HepG2 (cell line): ENCODE data around the gene SLC27A2. TPM values are rescaled to one million over a fixed set of nuclear protein-coding genes. Genes with fewer than 3 reads are reported as not detected.

Source experiments
- ATAC-seq: fragments of 200-7000 bp; cut with Tn5 transposase; 3 replicates; pipeline ENCODE4 v1.9.1; 2020; ENCODE audit warnings: mild to moderate bottlenecking, moderate library complexity
- BruUV-seq: library from RNA; stranded (reverse); fragments of 400-500 nt; replicated peaks from 2 replicates; lab custom pipeline; 2021; lab: Mats Ljungman, UMichigan
- CTCF ChIA-PET: fragments of 300-600 bp; formaldehyde crosslinking; extraction: SDS; loops from one replicate; lab custom pipeline; 2021; ENCODE audit warnings: low total read pairs, inconsistent platforms, low intra/inter-chr PET ratio; lab: Yijun Ruan, JAX
- POLR2A ChIA-PET: fragments of 350-600 bp; sonication (Branson Sonifier 250); formaldehyde crosslinking; loops from one replicate; lab custom pipeline; 2020; ENCODE audit warnings: antibody characterized with exemption, inconsistent platforms; lab: Yijun Ruan, JAX
- DNase-seq: peaks from one replicate; pipeline ENCODE4 v3.0.0-alpha.2; 2015; ENCODE audit warnings: low spot score
- FAIRE-seq: peaks from 3 replicates; lab custom pipeline; 2011; peaks lifted over from hg19 to GRCh38; lab: Jason Lieb, UNC
- H2AFZ ChIP-seq: one replicate; pipeline ENCODE4 v1.6.1; 2011; ENCODE audit warnings: low read length, inconsistent platforms
- H3K27ac ChIP-seq: fragments of 300-600 bp; 3 replicates; pipeline ENCODE4 v1.8.0; 2011; ENCODE audit warnings: mixed run types, mild to moderate bottlenecking, mixed read lengths, low read length, inconsistent platforms; ENCODE audit not compliant: insufficient read depth; ENCODE audit errors: extremely low read length
- H3K27me3 ChIP-seq, 2 experiments: fragments of 200-600 bp in 1 of 2; 2 replicates in 1 of 2; 3 replicates in 1 of 2; pipeline versions ENCODE4 v1.6.0 to v1.8.0; 2011; ENCODE audit warnings: low read length in 2 of 2, mild to moderate bottlenecking in 2 of 2, moderate library complexity in 2 of 2, inconsistent platforms in 1 of 2; ENCODE audit not compliant: insufficient read depth in 2 of 2, control insufficient read depth in 1 of 2
- H3K36me3 ChIP-seq, 2 experiments: fragments of 200-600 bp in 1 of 2; replicated peaks in 1 of 2; 2 replicates in 1 of 2; 3 replicates in 1 of 2; pipeline versions ENCODE4 v1.5.1 to v1.8.0; 2011; ENCODE audit warnings: low read length in 2 of 2, inconsistent platforms in 1 of 2; ENCODE audit not compliant: insufficient read depth in 2 of 2, control insufficient read depth in 1 of 2
- H3K4me1 ChIP-seq: 2 replicates; pipeline ENCODE4 v1.5.1; 2012; ENCODE audit warnings: low read length, inconsistent platforms; ENCODE audit not compliant: insufficient read depth
- H3K4me2 ChIP-seq: 2 replicates; pipeline ENCODE4 v1.6.0; 2011; ENCODE audit warnings: low read depth, low read length, inconsistent platforms
- H3K4me3 ChIP-seq, 3 experiments: fragments of 200-600 bp in 1 of 3; sonication (generic), shearing (Covaris generic) in 1 of 3; replicated peaks in 1 of 3; 2 replicates each; pipeline ENCODE4 v1.5.1; 2011 to 2016; ENCODE audit warnings: low read length in 3 of 3, inconsistent platforms in 2 of 3, low read depth in 2 of 3, mild to moderate bottlenecking in 2 of 3, control low read depth in 1 of 3, mixed read lengths in 1 of 3; ENCODE audit not compliant: insufficient read depth in 1 of 3
- H3K79me2 ChIP-seq: one replicate; pipeline ENCODE4 v1.6.1; 2011; ENCODE audit warnings: low read length, inconsistent platforms; ENCODE audit not compliant: insufficient read depth
- H3K9ac ChIP-seq: 2 replicates; pipeline ENCODE4 v1.6.0; 2011; ENCODE audit warnings: mild to moderate bottlenecking, low read depth, low read length, inconsistent platforms; ENCODE audit not compliant: insufficient read depth
- H3K9me3 ChIP-seq: 2 replicates; pipeline ENCODE4 v1.5.1; 2012; ENCODE audit warnings: mild to moderate bottlenecking, low read length
- H4K20me1 ChIP-seq: 2 replicates; pipeline ENCODE4 v1.6.0; 2011; ENCODE audit warnings: inconsistent platforms, mild to moderate bottlenecking, low read length, moderate library complexity; ENCODE audit not compliant: insufficient read depth
- HDAC6 ChIP-seq: fragments of 200-600 bp; sonication (generic); IDR thresholded peaks from 2 replicates; pipeline ENCODE4 v1.7.0; 2017; ENCODE audit warnings: mild to moderate bottlenecking, antibody characterized with exemption, low read length, low read depth
- JUND ChIP-seq: sonication (generic); formaldehyde crosslinking; IDR thresholded peaks from 2 replicates; pipeline ENCODE4 v1.8.0; 2022; ENCODE audit warnings: mild to moderate bottlenecking, missing genetic modification reagents
- MED13 ChIP-seq: sonication (generic); formaldehyde crosslinking; IDR thresholded peaks from 2 replicates; pipeline ENCODE4 v1.5.0; 2020; ENCODE audit warnings: missing genetic modification reagents
- POLR2A ChIP-seq, 2 experiments: IDR thresholded peaks; 2 replicates each; pipeline ENCODE4 v1.6.1; 2011; ENCODE audit warnings: low read depth in 2 of 2, low read length in 2 of 2, mild to moderate bottlenecking in 1 of 2, moderate library complexity in 1 of 2; ENCODE audit not compliant: insufficient read depth in 1 of 2
- PPARG ChIP-seq: conservative IDR thresholded peaks from 2 replicates; pipeline ENCODE4 v1.6.1; 2016; ENCODE audit warnings: missing biosample characterization, missing genetic modification reagents
- ZNF563 ChIP-seq: sonication (generic); formaldehyde crosslinking; IDR thresholded peaks from 2 replicates; pipeline ENCODE4 v1.8.0; 2022; ENCODE audit warnings: mild to moderate bottlenecking, moderate library complexity, missing genetic modification reagents
- ZNF883 ChIP-seq: sonication (generic); formaldehyde crosslinking; IDR thresholded peaks from 2 replicates; pipeline ENCODE4 v1.5.1; 2020; ENCODE audit warnings: mild to moderate bottlenecking, missing genetic modification reagents; ENCODE audit errors: not compliant biosample characterization
- WGBS: methylation state at CpG from one replicate; pipeline ENCODE4 v1.1.6; 2017; ENCODE audit warnings: low lambda C conversion rate; 5-methylcytosine and 5-hydroxymethylcytosine counted together
- in situ Hi-C: cut with HindIII; loops from 2 replicates; pipeline ENCODE4 v1.10.0; 2017; ENCODE audit warnings: low pct_unique_long_range_greater_than_20kb; ENCODE audit not compliant: extremely low pct_ligation_motif_present
- intact Hi-C: fragments of 100-400 bp; cut with micrococcal nuclease; formaldehyde crosslinking; loops from one replicate; pipeline ENCODE4 v1.10.0; 2022; ENCODE audit not compliant: unreplicated experiment
- polyA plus RNA-seq, 8 experiments: library from polyadenylated mRNA; depleted of rRNA in 3 of 8; stranded (reverse) in 7 of 8; unstranded in 1 of 8; fragments of >200 nt; fragmentation: Illumina TruSeq in 4 of 8; extraction: Trizol in 4 of 8; gene quantifications; 2 replicates each; pipeline versions ENCODE4 v1.2.1 to v1.2.3, GENCODE V29; 2011 to 2016; ENCODE audit warnings: low read depth in 4 of 8, missing spikeins in 1 of 8, mixed read lengths in 1 of 8; ENCODE audit not compliant: insufficient read depth in 1 of 8
- total RNA-seq, 5 experiments: library from RNA; depleted of rRNA; stranded (reverse); fragments of >200 nt; fragmentation: Illumina TruSeq; extraction: Trizol; gene quantifications; 2 replicates each; pipeline ENCODE4 v1.2.3, GENCODE V29; 2016; ENCODE audit warnings: low read depth in 1 of 5
- TF ChIP-seq, protein P1 (sequence below): sonication (generic); formaldehyde crosslinking; IDR thresholded peaks from 2 replicates; pipeline ENCODE4 v1.4.0; 2020; ENCODE audit warnings: mild to moderate bottlenecking, missing genetic modification reagents
- TF ChIP-seq, protein P2 (sequence below): sonication (generic); formaldehyde crosslinking; IDR thresholded peaks from 2 replicates; pipeline ENCODE4 v1.4.0; 2020; ENCODE audit warnings: mild to moderate bottlenecking, missing genetic modification reagents
- TF ChIP-seq, protein P3 (sequence below), 2 experiments: sonication (generic) in 1 of 2; formaldehyde crosslinking in 1 of 2; IDR thresholded peaks; 2 replicates each; pipeline versions ENCODE4 v1.5.1 to v1.6.1; 2011 to 2020; ENCODE audit warnings: borderline replicate concordance in 1 of 2, low read depth in 1 of 2, low read length in 1 of 2, mild to moderate bottlenecking in 1 of 2, missing genetic modification reagents in 1 of 2, moderate library complexity in 1 of 2
- TF ChIP-seq, protein P4 (sequence below): sonication (generic); formaldehyde crosslinking; IDR thresholded peaks from 2 replicates; pipeline ENCODE4 v1.8.1; 2023; ENCODE audit warnings: mild to moderate bottlenecking, missing genetic modification reagents, borderline replicate concordance

The SLC27A2 gene
- total and polyA plus RNA-seq, 2 of the 13 experiments (the other 11 are each of a cell fraction or from before 2014, with no cell fraction given), result 14.6 to 23.4 TPM

DNA sequence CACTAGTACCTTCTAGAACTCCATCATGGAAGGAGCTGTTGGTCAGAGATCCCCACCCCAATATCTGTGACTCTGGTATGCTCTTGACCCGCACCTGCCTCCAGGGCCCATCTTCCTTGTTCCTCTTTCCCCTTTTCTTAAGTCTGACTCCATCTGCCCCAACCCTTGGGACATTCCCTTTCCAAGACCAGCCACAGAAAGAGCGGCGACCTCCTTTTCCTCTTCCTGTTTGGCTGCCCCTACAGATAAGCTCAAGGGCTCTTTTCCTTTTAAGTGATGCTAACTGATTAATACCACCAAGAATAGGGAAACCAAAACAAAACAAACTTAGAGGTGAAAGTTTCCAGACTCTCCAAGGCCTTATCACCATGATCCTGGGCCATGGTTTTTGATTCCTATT is 41.0 kb upstream of the SLC27A2 start:
- 75% methylated on average over 3 of the region's 3 CpGs for WGBS
- no TSS peak for BruUV-seq
- no peak overlapping the region for H3K4me3 ChIP-seq
- no peak overlapping the region for H3K9ac ChIP-seq
- ATAC-seq, result no peak
- no peak overlapping the region for H3K27ac ChIP-seq
- H3K4me2 ChIP-seq, result no peak overlapping the region
- CTCF ChIA-PET, result no interaction called here
- H2AFZ ChIP-seq, result no peak overlapping the region
- DNase-seq, result no peak
- no peak for FAIRE-seq
- POLR2A ChIA-PET, result no interaction called here
- no peaks in the 10 kb centered on the region for H4K20me1 ChIP-seq
- H3K9me3 ChIP-seq, result no peaks in the 10 kb centered on the region
- TF ChIP-seq, protein P1, sequence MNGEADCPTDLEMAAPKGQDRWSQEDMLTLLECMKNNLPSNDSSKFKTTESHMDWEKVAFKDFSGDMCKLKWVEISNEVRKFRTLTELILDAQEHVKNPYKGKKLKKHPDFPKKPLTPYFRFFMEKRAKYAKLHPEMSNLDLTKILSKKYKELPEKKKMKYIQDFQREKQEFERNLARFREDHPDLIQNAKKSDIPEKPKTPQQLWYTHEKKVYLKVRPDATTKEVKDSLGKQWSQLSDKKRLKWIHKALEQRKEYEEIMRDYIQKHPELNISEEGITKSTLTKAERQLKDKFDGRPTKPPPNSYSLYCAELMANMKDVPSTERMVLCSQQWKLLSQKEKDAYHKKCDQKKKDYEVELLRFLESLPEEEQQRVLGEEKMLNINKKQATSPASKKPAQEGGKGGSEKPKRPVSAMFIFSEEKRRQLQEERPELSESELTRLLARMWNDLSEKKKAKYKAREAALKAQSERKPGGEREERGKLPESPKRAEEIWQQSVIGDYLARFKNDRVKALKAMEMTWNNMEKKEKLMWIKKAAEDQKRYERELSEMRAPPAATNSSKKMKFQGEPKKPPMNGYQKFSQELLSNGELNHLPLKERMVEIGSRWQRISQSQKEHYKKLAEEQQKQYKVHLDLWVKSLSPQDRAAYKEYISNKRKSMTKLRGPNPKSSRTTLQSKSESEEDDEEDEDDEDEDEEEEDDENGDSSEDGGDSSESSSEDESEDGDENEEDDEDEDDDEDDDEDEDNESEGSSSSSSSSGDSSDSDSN (CRISPR knock-in tag), result no peak
- TF ChIP-seq, protein P2, sequence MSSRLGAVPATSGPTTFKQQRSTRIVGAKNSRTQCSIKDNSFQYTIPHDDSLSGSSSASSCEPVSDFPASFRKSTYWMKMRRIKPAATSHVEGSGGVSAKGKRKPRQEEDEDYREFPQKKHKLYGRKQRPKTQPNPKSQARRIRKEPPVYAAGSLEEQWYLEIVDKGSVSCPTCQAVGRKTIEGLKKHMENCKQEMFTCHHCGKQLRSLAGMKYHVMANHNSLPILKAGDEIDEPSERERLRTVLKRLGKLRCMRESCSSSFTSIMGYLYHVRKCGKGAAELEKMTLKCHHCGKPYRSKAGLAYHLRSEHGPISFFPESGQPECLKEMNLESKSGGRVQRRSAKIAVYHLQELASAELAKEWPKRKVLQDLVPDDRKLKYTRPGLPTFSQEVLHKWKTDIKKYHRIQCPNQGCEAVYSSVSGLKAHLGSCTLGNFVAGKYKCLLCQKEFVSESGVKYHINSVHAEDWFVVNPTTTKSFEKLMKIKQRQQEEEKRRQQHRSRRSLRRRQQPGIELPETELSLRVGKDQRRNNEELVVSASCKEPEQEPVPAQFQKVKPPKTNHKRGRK (CRISPR knock-in tag), result no peak
- TF ChIP-seq PPARG (CRISPR knock-in tag) (no peak), ZNF883 (no peak), POLR2A (IDR thresholded peaks at IDR 0.05; ENCODE audit: insufficient read depth in 1 of 2, low read depth in 2 of 2, low read length in 2 of 2) (no peak), JUND (no peak), ZNF563 (CRISPR knock-in tag) (no peak), MED13 (CRISPR knock-in tag) (no peak), HDAC6 (no peak)
- TF ChIP-seq, protein P3, sequence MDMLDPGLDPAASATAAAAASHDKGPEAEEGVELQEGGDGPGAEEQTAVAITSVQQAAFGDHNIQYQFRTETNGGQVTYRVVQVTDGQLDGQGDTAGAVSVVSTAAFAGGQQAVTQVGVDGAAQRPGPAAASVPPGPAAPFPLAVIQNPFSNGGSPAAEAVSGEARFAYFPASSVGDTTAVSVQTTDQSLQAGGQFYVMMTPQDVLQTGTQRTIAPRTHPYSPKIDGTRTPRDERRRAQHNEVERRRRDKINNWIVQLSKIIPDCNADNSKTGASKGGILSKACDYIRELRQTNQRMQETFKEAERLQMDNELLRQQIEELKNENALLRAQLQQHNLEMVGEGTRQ (IDR thresholded peaks at IDR 0.05; ENCODE audit: low read depth, low read length), result no peak
- TF ChIP-seq, protein P3 (CRISPR knock-in tag; IDR thresholded peaks at IDR 0.05; ENCODE audit: borderline replicate concordance), result no peak
- TF ChIP-seq, protein P4, sequence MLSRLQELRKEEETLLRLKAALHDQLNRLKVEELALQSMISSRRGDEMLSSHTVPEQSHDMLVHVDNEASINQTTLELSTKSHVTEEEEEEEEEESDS (CRISPR knock-in tag), result no peak
- in situ Hi-C loops, result loop anchor here (10.0 kb wide), 1 partner anchor 1276 kb away; no protein-coding TSS in a partner anchor
- intact Hi-C loops, result no loop called here
- H3K27me3 ChIP-seq, result no peaks in the 10 kb centered on the region
- no peaks in the 10 kb centered on the region for H3K79me2 ChIP-seq
- peaks cover 6% of the 10 kb centered on the region for H3K4me1 ChIP-seq
- no peaks in the 10 kb centered on the region for H3K36me3 ChIP-seq
